ELF-1 (cell line): ENCODE results near the gene DLGAP4.
"Not testable (repeated sequence)": the region's sequence is repeated elsewhere in the genome, so short reads cannot be mapped to it uniquely, and the experiment has no call there.

ENCODE experiments used
- DNase-seq: peaks from one replicate; pipeline ENCODE4 v3.0.0-alpha.2; 2016; ENCODE audit warnings: low read depth, low spot score

Gene DLGAP4

GRCh38 chr20:36355469-36356171 lies 49.5 kb downstream of the DLGAP4 start:
- DNase-seq, result no peak

GRCh38 chr20:36359668-36360406 lies 53.7 kb downstream of the DLGAP4 start:
- DNase-seq, result no peak

- DNase-seq, result no peak
Measured at GRCh38 chr20:36360429-36360828, 54.3 kb downstream of the DLGAP4 start.

- DNase-seq, result no peak
Measured at GRCh38 chr20:36361406-36361805, 55.3 kb downstream of the DLGAP4 start.

GRCh38 chr20:36362261-36362660 lies 56.1 kb downstream of the DLGAP4 start:
- no peak for DNase-seq

- DNase-seq, result no peak
Measured at GRCh38 chr20:36362978-36363713, 57.0 kb downstream of the DLGAP4 start.

GRCh38 chr20:36364506-36364905 lies 58.4 kb downstream of the DLGAP4 start:
- no peak for DNase-seq

- no peak for DNase-seq
Measured at GRCh38 chr20:36366623-36367369, 60.7 kb downstream of the DLGAP4 start.

- DNase-seq, result no peak
Measured at GRCh38 chr20:36367370-36367745, 61.2 kb downstream of the DLGAP4 start.

GRCh38 chr20:36367907-36368799 lies 62.0 kb downstream of the DLGAP4 start:
- DNase-seq, result no peak

- no peak for DNase-seq
Measured at GRCh38 chr20:36368869-36369268, 62.7 kb downstream of the DLGAP4 start.

- no peak for DNase-seq
Measured at GRCh38 chr20:36369739-36370138, 63.6 kb downstream of the DLGAP4 start.

- DNase-seq, result no peak
Measured at GRCh38 chr20:36370991-36371790, 65.1 kb downstream of the DLGAP4 start.

- DNase-seq, result no peak
Measured at GRCh38 chr20:36372666-36373065, 66.5 kb downstream of the DLGAP4 start.

GRCh38 chr20:36373089-36373488 lies 67.0 kb downstream of the DLGAP4 start:
- DNase-seq, result no peak

GRCh38 chr20:36374995-36375394 lies 68.9 kb downstream of the DLGAP4 start:
- DNase-seq, result no peak

- no peak for DNase-seq
Measured at GRCh38 chr20:36377348-36378326, 71.5 kb downstream of the DLGAP4 start.

GRCh38 chr20:36378686-36379085 lies 72.5 kb downstream of the DLGAP4 start:
- no peak for DNase-seq

GRCh38 chr20:36379914-36380313 lies 73.8 kb downstream of the DLGAP4 start:
- DNase-seq, result not testable (repeated sequence)
